HepG2 (cell line): ENCODE measurements around the gene GNB4. TPM values are rescaled to one million over a fixed set of nuclear protein-coding genes. Genes with fewer than 3 reads are reported as not detected.

Experiments
- FOXK2 ChIP-seq: fragments of 450-650 bp; IDR thresholded peaks from 2 replicates; pipeline ENCODE4 v1.6.1; 2016
- MBD4 ChIP-seq: IDR thresholded peaks from 2 replicates; pipeline ENCODE4 v1.6.1; 2012; ENCODE audit warnings: low read length, inconsistent platforms, borderline replicate concordance
- NFYC ChIP-seq: IDR thresholded peaks from 2 replicates; pipeline ENCODE4 v1.6.1; 2016; ENCODE audit warnings: missing genetic modification reagents, missing compliant biosample characterization
- NPAS2 ChIP-seq: sonication (generic); formaldehyde crosslinking; IDR thresholded peaks from 2 replicates; pipeline ENCODE4 v1.8.0; 2022; ENCODE audit warnings: mild to moderate bottlenecking, missing genetic modification reagents, borderline replicate concordance
- RBAK ChIP-seq: sonication (generic); formaldehyde crosslinking; IDR thresholded peaks from 2 replicates; pipeline ENCODE4 v1.5.1; 2020; ENCODE audit warnings: mild to moderate bottlenecking, missing genetic modification reagents
- SCMH1 ChIP-seq: sonication (generic); formaldehyde crosslinking; IDR thresholded peaks from 2 replicates; pipeline ENCODE4 v1.9.0; 2021; ENCODE audit warnings: missing genetic modification reagents, mild to moderate bottlenecking, borderline replicate concordance
- SOX6 ChIP-seq, 2 experiments: fragments of 450-650 bp in 1 of 2; sonication (generic) in 1 of 2; formaldehyde crosslinking in 1 of 2; IDR thresholded peaks; 2 replicates each; pipeline versions ENCODE4 v1.4.0 to v1.6.1; 2017 to 2020; ENCODE audit warnings: antibody characterized with exemption in 1 of 2, mild to moderate bottlenecking in 1 of 2, missing genetic modification reagents in 1 of 2
- TAF15 ChIP-seq: fragments of 200-400 bp; formaldehyde crosslinking; IDR thresholded peaks from one replicate; pipeline ENCODE4 v1.6.1; 2018; ENCODE audit warnings: mild to moderate bottlenecking, low read depth, low read length; ENCODE audit not compliant: poor library complexity, severe bottlenecking
- TBX2 ChIP-seq: sonication (generic); formaldehyde crosslinking; IDR thresholded peaks from 2 replicates; pipeline ENCODE4 v1.5.0; 2020; ENCODE audit warnings: missing genetic modification reagents, mild to moderate bottlenecking, borderline replicate concordance
- TMF1 ChIP-seq: sonication (generic); formaldehyde crosslinking; IDR thresholded peaks from 2 replicates; pipeline ENCODE4 v1.8.1; 2022; ENCODE audit warnings: low read depth, missing genetic modification reagents
- TP53 ChIP-seq: sonication (generic); formaldehyde crosslinking; conservative IDR thresholded peaks from 2 replicates; pipeline ENCODE4 v1.4.0; 2020; ENCODE audit warnings: missing genetic modification reagents
- ZBTB7B ChIP-seq: sonication (generic); formaldehyde crosslinking; IDR thresholded peaks from 2 replicates; pipeline ENCODE4 v1.4.0; 2020; ENCODE audit warnings: missing genetic modification reagents
- ZNF101 ChIP-seq: sonication (generic); formaldehyde crosslinking; IDR thresholded peaks from 2 replicates; pipeline ENCODE4 v1.4.0; 2020; ENCODE audit warnings: mild to moderate bottlenecking, low read depth, missing genetic modification reagents, borderline replicate concordance
- ZNF207 ChIP-seq: fragments of 450-650 bp; IDR thresholded peaks from 2 replicates; pipeline ENCODE4 v1.6.1; 2016; ENCODE audit warnings: antibody characterized with exemption, borderline replicate concordance
- ZNF292 ChIP-seq: sonication (generic); formaldehyde crosslinking; IDR thresholded peaks from 2 replicates; pipeline ENCODE4 v1.8.1; 2022; ENCODE audit warnings: mild to moderate bottlenecking, low read depth, missing genetic modification reagents, borderline replicate concordance
- ZNF331 ChIP-seq: sonication (generic); formaldehyde crosslinking; IDR thresholded peaks from 2 replicates; pipeline ENCODE4 v1.4.0; 2020; ENCODE audit warnings: missing genetic modification reagents
- ZNF350 ChIP-seq: sonication (generic); formaldehyde crosslinking; IDR thresholded peaks from 2 replicates; pipeline ENCODE4 v1.4.0; 2020; ENCODE audit warnings: mild to moderate bottlenecking, low read depth, missing genetic modification reagents, borderline replicate concordance
- ZNF501 ChIP-seq: sonication (generic); formaldehyde crosslinking; IDR thresholded peaks from 2 replicates; pipeline ENCODE4 v1.5.1; 2020; ENCODE audit warnings: mild to moderate bottlenecking, moderate library complexity, missing genetic modification reagents
- polyA plus RNA-seq, 8 experiments: library from polyadenylated mRNA; depleted of rRNA in 3 of 8; stranded (reverse) in 7 of 8; unstranded in 1 of 8; fragments of >200 nt; fragmentation: Illumina TruSeq in 4 of 8; extraction: Trizol in 4 of 8; gene quantifications; 2 replicates each; pipeline versions ENCODE4 v1.2.1 to v1.2.3, GENCODE V29; 2011 to 2016; ENCODE audit warnings: low read depth in 4 of 8, missing spikeins in 1 of 8, mixed read lengths in 1 of 8; ENCODE audit not compliant: insufficient read depth in 1 of 8
- total RNA-seq, 5 experiments: library from RNA; depleted of rRNA; stranded (reverse); fragments of >200 nt; fragmentation: Illumina TruSeq; extraction: Trizol; gene quantifications; 2 replicates each; pipeline ENCODE4 v1.2.3, GENCODE V29; 2016; ENCODE audit warnings: low read depth in 1 of 5
- TF ChIP-seq, protein P1 (sequence below): sonication (generic); formaldehyde crosslinking; IDR thresholded peaks from 2 replicates; pipeline ENCODE4 v1.5.0; 2020; ENCODE audit warnings: missing genetic modification reagents
- TF ChIP-seq, protein P2 (sequence below): IDR thresholded peaks from 2 replicates; pipeline ENCODE4 v1.6.1; 2016
- TF ChIP-seq, protein P3 (sequence below): sonication (generic); formaldehyde crosslinking; IDR thresholded peaks from 2 replicates; pipeline ENCODE4 v1.4.0; 2020; ENCODE audit warnings: missing genetic modification reagents; ENCODE audit errors: not compliant biosample characterization
- TF ChIP-seq, protein P4 (sequence below): sonication (generic); formaldehyde crosslinking; IDR thresholded peaks from 2 replicates; pipeline ENCODE4 v1.8.0; 2022; ENCODE audit warnings: missing genetic modification reagents, low read depth, mild to moderate bottlenecking, borderline replicate concordance
- TF ChIP-seq, protein P5 (sequence below): IDR thresholded peaks from 2 replicates; pipeline ENCODE4 v1.6.1; 2012; ENCODE audit warnings: low read depth, low read length, improper control_type of control experiment

The GNB4 gene
- total and polyA plus RNA-seq, 2 of the 13 experiments (the other 11 are each of a cell fraction or from before 2014, with no cell fraction given): 0.07 to 0.13 TPM

- TF ChIP-seq ZNF501 (CRISPR knock-in tag) (peak; percentile 91), ZNF207 (no peak), RBAK (CRISPR knock-in tag) (no peak), FOXK2 (no peak), NFYC (CRISPR knock-in tag) (peak; percentile 82), TBX2 (CRISPR knock-in tag) (peak; percentile 41; the same call in 1 of the 2 replicates), SCMH1 (CRISPR knock-in tag) (no peak), TP53 (CRISPR knock-in tag) (no peak), TAF15 (no peak), ZNF350 (no peak; the same call in 1 of the 2 replicates), ZNF331 (CRISPR knock-in tag) (peak; percentile 98), ZBTB7B (CRISPR knock-in tag) (peak; percentile 61), MBD4 (no peak), TMF1 (CRISPR knock-in tag) (no peak), ZNF101 (no peak), ZNF292 (CRISPR knock-in tag) (no peak), SOX6 (IDR thresholded peaks at IDR 0.05) (no peak), SOX6 (CRISPR knock-in tag; IDR thresholded peaks at IDR 0.05) (peak; percentile 6; the same call in 1 of the 2 replicates), NPAS2 (no peak)
- TF ChIP-seq, protein P1, sequence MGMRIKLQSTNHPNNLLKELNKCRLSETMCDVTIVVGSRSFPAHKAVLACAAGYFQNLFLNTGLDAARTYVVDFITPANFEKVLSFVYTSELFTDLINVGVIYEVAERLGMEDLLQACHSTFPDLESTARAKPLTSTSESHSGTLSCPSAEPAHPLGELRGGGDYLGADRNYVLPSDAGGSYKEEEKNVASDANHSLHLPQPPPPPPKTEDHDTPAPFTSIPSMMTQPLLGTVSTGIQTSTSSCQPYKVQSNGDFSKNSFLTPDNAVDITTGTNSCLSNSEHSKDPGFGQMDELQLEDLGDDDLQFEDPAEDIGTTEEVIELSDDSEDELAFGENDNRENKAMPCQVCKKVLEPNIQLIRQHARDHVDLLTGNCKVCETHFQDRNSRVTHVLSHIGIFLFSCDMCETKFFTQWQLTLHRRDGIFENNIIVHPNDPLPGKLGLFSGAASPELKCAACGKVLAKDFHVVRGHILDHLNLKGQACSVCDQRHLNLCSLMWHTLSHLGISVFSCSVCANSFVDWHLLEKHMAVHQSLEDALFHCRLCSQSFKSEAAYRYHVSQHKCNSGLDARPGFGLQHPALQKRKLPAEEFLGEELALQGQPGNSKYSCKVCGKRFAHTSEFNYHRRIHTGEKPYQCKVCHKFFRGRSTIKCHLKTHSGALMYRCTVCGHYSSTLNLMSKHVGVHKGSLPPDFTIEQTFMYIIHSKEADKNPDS (CRISPR knock-in tag): no peak
- TF ChIP-seq, protein P2, sequence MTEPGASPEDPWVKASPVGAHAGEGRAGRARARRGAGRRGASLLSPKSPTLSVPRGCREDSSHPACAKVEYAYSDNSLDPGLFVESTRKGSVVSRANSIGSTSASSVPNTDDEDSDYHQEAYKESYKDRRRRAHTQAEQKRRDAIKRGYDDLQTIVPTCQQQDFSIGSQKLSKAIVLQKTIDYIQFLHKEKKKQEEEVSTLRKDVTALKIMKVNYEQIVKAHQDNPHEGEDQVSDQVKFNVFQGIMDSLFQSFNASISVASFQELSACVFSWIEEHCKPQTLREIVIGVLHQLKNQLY: no peak
- TF ChIP-seq, protein P3, sequence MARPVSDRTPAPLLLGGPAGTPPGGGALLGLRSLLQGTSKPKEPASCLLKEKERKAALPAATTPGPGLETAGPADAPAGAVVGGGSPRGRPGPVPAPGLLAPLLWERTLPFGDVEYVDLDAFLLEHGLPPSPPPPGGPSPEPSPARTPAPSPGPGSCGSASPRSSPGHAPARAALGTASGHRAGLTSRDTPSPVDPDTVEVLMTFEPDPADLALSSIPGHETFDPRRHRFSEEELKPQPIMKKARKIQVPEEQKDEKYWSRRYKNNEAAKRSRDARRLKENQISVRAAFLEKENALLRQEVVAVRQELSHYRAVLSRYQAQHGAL (CRISPR knock-in tag): no peak
- TF ChIP-seq, protein P4, sequence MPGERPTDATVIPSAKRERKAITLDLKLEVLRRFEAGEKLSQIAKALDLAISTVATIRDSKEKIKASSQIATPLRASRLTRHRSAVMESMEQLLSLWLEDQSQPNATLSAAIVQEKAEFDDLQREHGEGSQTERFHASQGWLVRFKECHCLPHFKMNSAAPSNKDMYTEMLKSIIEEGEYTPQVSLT (CRISPR knock-in tag): no peak
- TF ChIP-seq, protein P5, sequence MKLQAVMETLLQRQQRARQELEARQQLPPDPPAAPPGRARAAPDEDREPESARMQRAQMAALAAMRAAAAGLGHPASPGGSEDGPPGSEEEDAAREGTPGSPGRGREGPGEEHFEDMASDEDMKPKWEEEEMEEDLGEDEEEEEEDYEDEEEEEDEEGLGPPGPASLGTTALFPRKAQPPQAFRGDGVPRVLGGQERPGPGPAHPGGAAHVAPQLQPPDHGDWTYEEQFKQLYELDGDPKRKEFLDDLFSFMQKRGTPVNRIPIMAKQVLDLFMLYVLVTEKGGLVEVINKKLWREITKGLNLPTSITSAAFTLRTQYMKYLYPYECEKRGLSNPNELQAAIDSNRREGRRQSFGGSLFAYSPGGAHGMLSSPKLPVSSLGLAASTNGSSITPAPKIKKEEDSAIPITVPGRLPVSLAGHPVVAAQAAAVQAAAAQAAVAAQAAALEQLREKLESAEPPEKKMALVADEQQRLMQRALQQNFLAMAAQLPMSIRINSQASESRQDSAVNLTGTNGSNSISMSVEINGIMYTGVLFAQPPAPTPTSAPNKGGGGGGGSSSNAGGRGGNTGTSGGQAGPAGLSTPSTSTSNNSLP: no peak
Measured at GRCh38 chr3:179347345-179348194, 103.7 kb downstream of the GNB4 start, which contains the start of gene MFN1 (continued).
